ENCODE results near the gene RPS6KA4.

RPS6KA4 gene

GRCh38 chr11:64327375-64327774 is 31.6 kb upstream of the RPS6KA4 start:
- DNase-seq (ENCODE audit: low spot score), result no peak

- DNase-seq (ENCODE audit: low spot score), result no peak
Measured at GRCh38 chr11:64327993-64328392, 31.0 kb upstream of the RPS6KA4 start.

DNA sequence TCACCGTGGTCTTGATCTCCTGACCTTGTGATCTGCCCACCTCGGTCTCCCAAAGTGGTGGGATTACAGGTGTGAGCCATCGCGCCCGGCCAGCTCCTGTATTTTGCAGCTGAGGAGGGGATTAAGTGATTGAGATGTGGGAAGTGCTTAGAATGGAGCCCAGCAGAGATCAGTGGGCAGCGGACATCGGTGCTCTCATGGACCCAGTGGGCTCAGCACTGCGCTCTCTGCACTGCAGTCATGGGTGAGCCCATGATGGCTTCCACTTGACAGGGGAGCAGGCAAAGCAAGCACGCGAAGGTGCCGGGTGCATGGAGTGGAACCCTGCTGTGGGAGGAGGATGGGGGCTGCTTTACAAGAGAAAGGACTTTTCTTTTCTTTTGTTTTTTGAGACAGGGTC is 28.1 kb upstream of the RPS6KA4 start:
- no peak for DNase-seq (ENCODE audit: low spot score)

DNA sequence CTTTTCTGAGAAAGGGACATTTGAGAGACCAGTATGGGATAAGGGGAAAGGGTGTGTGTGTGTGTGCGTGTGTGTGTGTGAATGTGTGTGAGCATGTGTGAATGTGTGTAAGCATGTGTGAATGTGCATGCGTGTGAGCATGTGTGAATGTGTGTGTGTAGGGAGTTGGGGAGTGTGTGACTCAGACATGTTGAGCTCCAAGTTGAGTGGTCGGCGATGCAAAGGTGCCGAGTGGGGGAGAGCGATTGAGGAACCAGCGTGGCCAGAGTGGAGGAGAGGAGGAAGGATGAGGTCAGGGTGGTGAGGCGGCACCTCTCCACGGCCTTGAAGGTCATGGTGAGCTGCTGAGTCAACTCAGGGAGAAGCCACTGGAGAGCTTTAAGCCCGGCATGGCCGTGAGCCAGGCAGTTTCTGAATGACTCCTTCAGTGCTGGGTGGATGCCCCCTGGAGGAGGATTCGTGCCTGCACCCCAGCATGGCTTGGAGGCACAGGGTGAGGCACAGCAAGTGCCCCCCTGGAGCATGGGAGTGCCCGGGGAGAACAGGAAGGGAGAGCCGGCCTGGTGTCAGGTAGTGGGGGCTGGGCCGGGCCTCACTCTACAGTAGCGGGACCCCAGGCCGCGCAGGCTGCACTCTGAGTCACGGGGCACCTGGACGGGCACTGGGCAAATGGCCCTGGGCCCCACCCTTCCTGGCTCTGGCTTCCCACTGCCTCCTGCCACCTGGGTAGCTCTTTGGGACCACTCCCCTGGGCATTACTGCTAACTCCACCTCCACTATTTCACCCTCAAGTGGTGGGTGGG is 27.2 kb upstream of the RPS6KA4 start:
- peak; percentile 98 for DNase-seq (ENCODE audit: low spot score)

GRCh38 chr11:64333556-64333955 is 25.4 kb upstream of the RPS6KA4 start:
- peak; percentile 44 for DNase-seq (ENCODE audit: low spot score)

DNA sequence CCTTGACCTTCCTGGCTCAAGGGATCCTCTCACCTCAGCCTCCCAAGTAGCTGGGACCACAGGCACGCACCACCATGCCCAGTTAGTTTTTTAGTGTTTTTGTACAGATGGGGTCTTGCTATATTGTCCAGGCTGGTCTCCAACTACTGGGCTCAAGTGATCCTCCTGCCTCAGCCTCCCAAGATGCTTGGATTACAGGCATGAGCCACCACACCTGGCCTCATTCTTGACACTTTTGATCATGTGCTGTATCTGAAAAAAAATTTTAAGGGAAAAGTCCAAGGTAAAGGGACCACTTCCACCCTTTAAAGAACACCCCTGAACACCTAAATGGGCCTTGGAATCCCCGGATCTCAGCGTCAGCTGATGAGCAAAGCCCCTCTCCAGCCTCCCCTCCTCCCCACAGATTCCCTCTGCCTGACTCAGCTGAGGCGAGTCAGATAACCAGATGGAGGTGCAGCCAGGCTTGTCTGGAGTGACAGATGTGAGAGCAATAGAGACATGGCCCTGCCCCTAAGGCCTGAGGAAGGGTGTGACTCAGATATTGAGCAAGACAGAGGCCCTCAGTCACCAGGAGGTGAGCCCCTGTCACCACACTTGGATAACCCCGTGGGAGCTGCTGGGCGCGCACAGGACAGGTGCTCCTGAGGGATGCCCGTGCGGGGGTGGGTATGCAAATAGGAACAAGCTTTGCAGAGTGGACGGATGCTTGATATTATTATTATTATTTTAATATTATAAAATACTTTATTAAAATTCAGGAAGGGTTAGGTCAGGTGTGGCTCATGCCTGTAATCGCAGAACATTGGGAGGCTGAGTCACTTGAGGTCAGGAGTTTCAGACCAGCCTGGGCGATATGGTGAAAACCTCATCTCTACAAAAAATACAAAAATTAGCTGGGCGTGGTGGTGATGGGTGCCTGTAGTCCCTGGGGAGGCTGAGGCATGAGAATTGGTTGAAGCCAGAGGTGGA is 23.9 kb upstream of the RPS6KA4 start:
- peak; percentile 94 for DNase-seq (ENCODE audit: low spot score)

GRCh38 chr11:64337538-64338249 is 21.3 kb upstream of the RPS6KA4 start:
- DNase-seq (ENCODE audit: low spot score), result peak; percentile 32

GRCh38 chr11:64338716-64339115 is 20.2 kb upstream of the RPS6KA4 start:
- DNase-seq (ENCODE audit: low spot score), result no peak

GRCh38 chr11:64339286-64339685 is 19.7 kb upstream of the RPS6KA4 start:
- DNase-seq (ENCODE audit: low spot score), result no peak

DNA sequence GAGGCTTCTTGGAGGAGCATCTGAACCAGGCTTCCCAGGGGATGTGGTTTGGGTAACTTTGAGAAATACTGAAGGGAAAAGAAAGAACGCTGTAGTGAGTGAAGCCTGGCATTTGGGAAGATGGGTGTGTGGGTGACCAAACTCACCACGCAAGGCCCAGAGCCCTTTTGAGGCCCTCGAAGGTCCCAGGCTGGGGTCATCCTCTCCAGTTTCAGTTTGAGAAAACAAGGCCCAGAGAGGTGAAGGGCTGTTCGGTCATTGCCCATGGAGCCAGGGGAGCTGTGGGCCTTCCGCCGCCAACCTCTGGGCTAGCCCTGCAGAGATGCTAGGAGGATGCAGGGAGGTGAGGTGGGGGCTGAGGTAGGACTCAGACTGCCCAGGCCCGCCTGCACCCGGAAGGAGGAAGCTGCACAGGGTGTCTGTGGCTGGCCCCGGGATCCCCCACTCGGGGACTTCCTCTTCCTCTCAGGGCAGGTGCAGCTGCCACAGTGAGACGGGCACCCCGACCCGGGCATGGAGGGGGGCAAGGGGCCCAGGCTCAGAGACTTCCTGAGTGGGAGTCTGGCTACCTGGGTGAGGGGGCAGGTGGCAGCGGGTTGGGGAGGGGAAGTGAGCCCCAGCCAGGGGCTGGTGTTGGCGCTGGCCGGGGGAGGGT is 19.1 kb upstream of the RPS6KA4 start, which contains the start of gene CCDC88B:
Gene CCDC88B (plus strand): TSS at position 451 of the 655 bp plus-strand sequence. CDS start 63 bp downstream, at position 514.
- DNase-seq (ENCODE audit: low spot score), result no peak

DNA sequence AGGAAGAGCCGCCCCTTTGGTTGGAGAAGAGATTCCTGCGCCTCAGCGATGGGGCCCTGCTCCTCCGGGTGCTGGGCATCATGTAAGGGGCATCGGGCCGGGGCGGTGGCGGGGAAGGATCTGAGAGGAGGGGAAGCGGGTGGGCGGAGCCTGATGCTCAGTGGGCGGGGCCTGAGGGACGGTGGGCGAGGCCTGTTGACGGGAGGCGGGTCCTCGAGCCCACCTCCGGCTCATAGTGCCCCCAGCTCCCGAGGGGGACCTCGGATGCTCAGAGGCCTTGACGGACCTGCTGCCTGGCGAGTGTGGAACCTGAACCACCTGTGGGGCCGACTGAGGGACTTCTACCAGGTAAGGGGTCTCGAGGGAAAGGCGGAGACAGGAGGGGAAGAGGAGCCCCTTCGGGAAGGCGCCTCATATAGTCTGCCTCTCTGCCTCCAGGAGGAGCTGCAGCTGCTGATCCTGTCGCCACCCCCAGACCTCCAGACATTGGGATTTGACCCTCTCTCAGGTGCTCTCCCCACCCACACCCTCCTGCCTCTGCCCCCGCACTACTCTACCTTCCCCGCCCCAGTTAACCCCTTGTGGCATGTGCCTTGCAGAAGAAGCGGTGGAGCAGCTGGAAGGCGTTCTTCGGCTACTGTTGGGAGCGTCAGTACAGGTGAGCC is 18.2 kb upstream of the RPS6KA4 start:
- peak; percentile 73 for DNase-seq (ENCODE audit: low spot score)

DNA sequence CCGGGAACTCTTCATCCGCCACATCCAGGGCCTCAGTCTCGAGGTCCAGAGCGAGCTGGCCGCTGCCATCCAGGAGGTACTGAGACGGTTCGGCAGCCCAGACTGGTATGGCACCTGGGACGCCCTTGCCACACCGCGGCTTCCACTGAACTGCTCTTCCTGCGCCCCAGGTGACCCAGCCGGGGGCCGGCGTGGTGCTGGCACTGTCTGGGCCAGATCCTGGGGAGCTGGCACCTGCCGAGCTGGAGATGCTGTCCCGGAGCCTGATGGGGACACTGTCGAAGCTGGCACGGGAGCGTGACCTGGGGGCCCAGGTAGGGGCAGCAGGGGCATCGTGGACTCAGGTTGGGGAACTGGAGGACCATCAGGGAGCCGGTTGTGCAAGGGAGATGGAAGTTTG is 17.5 kb upstream of the RPS6KA4 start:
- DNase-seq (ENCODE audit: low spot score), result no peak

DNA sequence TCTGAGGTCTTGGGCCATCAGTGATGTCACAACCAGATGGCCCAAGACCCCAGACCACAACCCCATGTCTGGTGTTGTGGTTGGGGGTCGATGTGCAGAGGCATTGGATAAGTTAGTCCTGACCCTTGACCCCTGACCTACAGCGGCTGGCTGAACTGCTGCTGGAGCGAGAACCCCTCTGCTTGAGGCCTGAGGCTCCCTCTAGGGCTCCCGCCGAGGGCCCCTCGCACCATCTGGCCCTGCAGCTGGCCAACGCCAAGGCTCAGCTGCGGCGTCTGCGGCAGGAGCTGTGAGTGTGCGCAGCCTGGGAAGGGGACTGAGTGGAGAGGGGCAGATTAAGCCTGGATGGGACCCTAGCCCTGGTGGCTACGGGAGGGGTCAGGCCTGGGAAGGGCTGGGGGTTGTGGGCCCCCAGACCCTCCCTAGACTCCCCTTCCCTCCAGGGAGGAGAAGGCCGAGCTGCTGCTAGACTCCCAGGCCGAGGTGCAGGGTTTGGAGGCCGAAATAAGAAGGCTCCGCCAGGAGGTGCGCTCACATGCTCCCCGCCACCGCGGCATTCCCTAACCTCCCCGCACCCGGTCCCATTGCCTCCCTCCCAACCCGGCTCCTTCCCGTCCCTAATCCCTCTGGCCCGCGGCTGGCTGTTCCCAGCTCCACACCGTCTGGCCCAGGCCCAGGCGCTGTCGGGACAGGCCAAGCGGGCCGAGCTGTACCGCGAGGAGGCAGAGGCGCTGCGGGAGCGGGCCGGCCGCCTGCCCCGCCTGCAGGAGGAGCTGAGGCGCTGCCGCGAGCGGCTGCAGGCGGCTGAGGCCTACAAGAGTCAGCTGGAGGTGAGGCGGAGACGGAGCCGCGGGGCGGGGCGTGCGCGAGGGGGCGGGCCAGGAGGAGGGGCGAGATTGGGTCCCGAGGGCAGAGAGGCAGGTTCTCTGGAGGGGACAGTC is 16.8 kb upstream of the RPS6KA4 start:
- DNase-seq (ENCODE audit: low spot score), result peak; percentile 92

DNA sequence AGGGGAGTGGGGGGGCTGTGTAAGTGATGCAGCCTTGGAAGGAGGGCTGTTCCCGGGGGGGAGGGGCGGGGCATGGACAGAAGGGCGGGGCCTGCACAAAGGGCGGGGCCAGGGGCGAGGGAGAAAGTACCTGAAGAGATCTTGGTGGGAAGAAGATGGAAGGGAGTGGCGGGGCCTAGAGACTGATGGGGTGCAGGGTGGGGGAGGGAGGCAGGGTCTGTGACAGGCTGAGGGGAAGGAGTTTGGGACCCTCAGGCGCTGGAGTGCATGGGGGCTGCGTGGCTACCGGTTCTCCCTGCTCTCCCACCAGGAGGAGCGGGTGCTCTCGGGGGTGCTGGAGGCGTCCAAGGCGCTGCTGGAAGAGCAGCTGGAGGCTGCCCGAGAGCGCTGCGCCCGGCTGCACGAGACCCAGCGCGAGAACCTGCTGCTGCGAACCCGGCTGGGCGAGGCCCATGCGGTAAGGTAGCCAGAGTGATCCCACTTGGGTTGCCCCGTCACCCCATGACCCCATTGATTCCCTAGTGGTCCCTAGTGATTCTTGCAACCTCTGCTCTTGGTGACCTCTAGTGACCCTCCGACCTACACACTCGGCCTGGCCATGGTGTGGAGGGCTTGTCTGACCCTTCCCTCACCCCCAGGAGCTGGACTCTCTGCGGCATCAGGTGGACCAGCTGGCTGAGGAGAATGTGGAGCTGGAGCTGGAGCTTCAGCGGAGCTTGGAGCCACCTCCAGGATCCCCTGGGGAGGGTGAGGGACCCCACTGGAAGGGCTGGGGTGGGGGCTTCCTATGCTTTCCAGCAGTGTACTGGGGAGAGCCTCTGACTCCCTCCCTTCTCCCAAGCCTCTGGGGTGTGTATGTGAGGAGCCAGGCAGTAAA is 15.9 kb upstream of the RPS6KA4 start:
- no peak for DNase-seq (ENCODE audit: low spot score)

- DNase-seq (ENCODE audit: low spot score), result peak; percentile 59
Measured at GRCh38 chr11:64343767-64344559, 15.0 kb upstream of the RPS6KA4 start.

DNA sequence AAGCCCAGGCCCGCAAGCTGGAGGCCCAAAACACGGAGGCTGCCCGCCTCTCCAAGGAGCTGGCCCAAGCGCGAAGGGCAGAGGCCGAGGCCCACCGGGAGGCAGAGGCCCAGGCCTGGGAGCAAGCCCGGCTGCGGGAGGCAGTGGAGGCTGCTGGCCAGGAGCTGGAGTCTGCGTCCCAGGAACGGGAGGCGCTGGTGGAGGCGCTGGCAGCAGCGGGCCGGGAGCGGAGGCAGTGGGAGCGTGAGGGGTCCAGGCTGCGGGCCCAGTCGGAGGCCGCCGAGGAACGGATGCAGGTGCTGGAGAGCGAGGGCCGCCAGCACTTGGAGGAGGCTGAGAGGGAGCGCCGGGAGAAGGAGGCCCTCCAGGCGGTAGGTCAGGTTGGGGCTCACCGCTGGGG is 14.2 kb upstream of the RPS6KA4 start:
- no peak for DNase-seq (ENCODE audit: low spot score)

- DNase-seq (ENCODE audit: low spot score), result no peak
Measured at GRCh38 chr11:64347193-64347867, 11.6 kb upstream of the RPS6KA4 start.

Measured in hematopoietic multipotent progenitor cell treated with erythropoietin and hydrocortisone succinate and interleukin-3 and kit ligand, for 17 days (in vitro differentiated cells).